K562 (cell line): ENCODE results near the gene ZZZ3.

ENCODE experiments used
- BDP1 ChIP-seq: IDR thresholded peaks from 3 replicates; pipeline ENCODE4 v1.6.1; 2011; ENCODE audit not compliant: insufficient read length, insufficient read depth
- CHD1 ChIP-seq: fragments of 200-600 bp; sonication (generic); IDR thresholded peaks from one replicate; pipeline ENCODE4 v1.6.1; 2012; ENCODE audit warnings: mild to moderate bottlenecking, moderate library complexity, low read length, inconsistent platforms
- EZH2 ChIP-seq: IDR thresholded peaks from 2 replicates; pipeline ENCODE4 v1.6.1; 2012; ENCODE audit warnings: low read depth, mild to moderate bottlenecking, inconsistent platforms, low read length, borderline replicate concordance
- FOXP1 ChIP-seq: sonication (generic); formaldehyde crosslinking; IDR thresholded peaks from 2 replicates; pipeline ENCODE4 v1.8.0; 2022; ENCODE audit warnings: mild to moderate bottlenecking, missing genetic modification reagents
- POLR2A ChIP-seq: fragments of 450-650 bp; conservative IDR thresholded peaks from 2 replicates; pipeline ENCODE4 v1.6.1; 2016
- TAF1 ChIP-seq: IDR thresholded peaks from 2 replicates; pipeline ENCODE4 v1.6.1; 2011; ENCODE audit warnings: mild to moderate bottlenecking, low read length, moderate library complexity; ENCODE audit not compliant: insufficient read depth, control insufficient read depth, severe bottlenecking; ENCODE audit errors: extremely low read depth
- ZBTB1 ChIP-seq: sonication (generic); formaldehyde crosslinking; IDR thresholded peaks from 2 replicates; pipeline ENCODE4 v1.8.1; 2023; ENCODE audit warnings: missing genetic modification reagents, low read depth, mild to moderate bottlenecking, borderline replicate concordance
- ZBTB26 ChIP-seq: fragments of 450-650 bp; formaldehyde crosslinking; IDR thresholded peaks from 2 replicates; pipeline ENCODE4 v1.4.0; 2022; ENCODE audit warnings: missing genetic modification characterization
- ZBTB43 ChIP-seq: sonication (generic); formaldehyde crosslinking; IDR thresholded peaks from 2 replicates; pipeline ENCODE4 v1.8.0; 2023; ENCODE audit warnings: mild to moderate bottlenecking, missing genetic modification reagents
- ZFX ChIP-seq: sonication (generic); formaldehyde crosslinking; IDR thresholded peaks from 2 replicates; pipeline ENCODE4 v1.8.0; 2022; ENCODE audit warnings: mild to moderate bottlenecking, missing genetic modification reagents, moderate library complexity
- TF ChIP-seq, protein P1 (sequence below), 3 experiments: IDR thresholded peaks in 2 of 3; conservative IDR thresholded peaks in 1 of 3; 2 replicates each; pipeline ENCODE4 v1.5.1; 2011 to 2012; ENCODE audit warnings: low read length in 3 of 3, mild to moderate bottlenecking in 3 of 3, control low read depth in 2 of 3, improper control_type of control experiment in 1 of 3, inconsistent platforms in 1 of 3, low read depth in 1 of 3, mixed read lengths in 1 of 3, moderate library complexity in 1 of 3; ENCODE audit not compliant: insufficient read depth in 2 of 3

DNA sequence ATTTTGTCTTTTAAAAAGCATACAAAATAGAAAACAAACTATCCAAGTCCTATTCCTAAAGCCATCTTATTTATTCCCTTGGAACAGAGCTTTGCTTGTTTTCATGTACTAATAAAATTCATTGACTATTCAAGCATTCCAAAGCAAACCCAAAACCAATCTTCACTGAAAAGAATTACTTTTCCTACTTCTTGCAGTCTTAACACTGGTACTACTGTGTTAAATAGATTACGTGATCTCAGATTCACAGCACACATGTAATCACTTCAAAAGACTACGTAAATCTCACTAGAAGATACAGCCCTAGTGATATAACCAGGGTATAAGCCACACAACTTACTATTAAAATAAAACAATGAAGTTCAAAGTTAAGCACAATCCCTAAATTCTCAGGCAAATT, 39.0 kb downstream of the ZZZ3 start:
- TF ChIP-seq ZBTB1 (CRISPR knock-in tag) (no peak), ZFX (no peak), BDP1 (no peak), CHD1 (no peak), ZBTB26 (no peak), ZBTB43 (CRISPR knock-in tag) (no peak), TAF1 (no peak), POLR2A (no peak), EZH2 (no peak), FOXP1 (CRISPR knock-in tag) (no peak)
- TF ChIP-seq, protein P1, sequence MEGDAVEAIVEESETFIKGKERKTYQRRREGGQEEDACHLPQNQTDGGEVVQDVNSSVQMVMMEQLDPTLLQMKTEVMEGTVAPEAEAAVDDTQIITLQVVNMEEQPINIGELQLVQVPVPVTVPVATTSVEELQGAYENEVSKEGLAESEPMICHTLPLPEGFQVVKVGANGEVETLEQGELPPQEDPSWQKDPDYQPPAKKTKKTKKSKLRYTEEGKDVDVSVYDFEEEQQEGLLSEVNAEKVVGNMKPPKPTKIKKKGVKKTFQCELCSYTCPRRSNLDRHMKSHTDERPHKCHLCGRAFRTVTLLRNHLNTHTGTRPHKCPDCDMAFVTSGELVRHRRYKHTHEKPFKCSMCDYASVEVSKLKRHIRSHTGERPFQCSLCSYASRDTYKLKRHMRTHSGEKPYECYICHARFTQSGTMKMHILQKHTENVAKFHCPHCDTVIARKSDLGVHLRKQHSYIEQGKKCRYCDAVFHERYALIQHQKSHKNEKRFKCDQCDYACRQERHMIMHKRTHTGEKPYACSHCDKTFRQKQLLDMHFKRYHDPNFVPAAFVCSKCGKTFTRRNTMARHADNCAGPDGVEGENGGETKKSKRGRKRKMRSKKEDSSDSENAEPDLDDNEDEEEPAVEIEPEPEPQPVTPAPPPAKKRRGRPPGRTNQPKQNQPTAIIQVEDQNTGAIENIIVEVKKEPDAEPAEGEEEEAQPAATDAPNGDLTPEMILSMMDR (IDR thresholded peaks at IDR 0.05 in 2 of 3, conservative IDR thresholded peaks at IDR 0.05 in 1 of 3; ENCODE audit: insufficient read depth in 2 of 3, low read depth in 1 of 3, low read length in 3 of 3): no peak
